Measurements from ENCODE around the gene COPS4. TPM values are rescaled to one million over a fixed set of nuclear protein-coding genes. Genes with fewer than 3 reads are reported as not detected.
A peak's percentile ranks its signal among the peaks of the same experiment; 100 is the strongest.
"Not testable (repeated sequence)": the region's sequence is repeated elsewhere in the genome, so short reads cannot be mapped to it uniquely, and the experiment has no call there.

Gene COPS4
- total RNA-seq, 1 donor from 2014 or later, result 27.6 TPM

GRCh38 chr4:83002329-83002728 lies 32.7 kb upstream of the COPS4 start:
- DNase-seq (ENCODE audit: low read depth), result no peak
- no peak for TF ChIP-seq CTCF (IDR thresholded peaks at IDR 0.05; ENCODE audit: insufficient read depth, low read length, poor library complexity, severe bottlenecking)

GRCh38 chr4:83003044-83003791 lies 31.8 kb upstream of the COPS4 start:
- not testable (repeated sequence) for H3K4me3 ChIP-seq (ENCODE audit: low read depth, low read length); DNase-seq (ENCODE audit: low read depth); H3K27me3 ChIP-seq (ENCODE audit: control insufficient read depth, insufficient read depth, low read length); H3K36me3 ChIP-seq (ENCODE audit: control insufficient read depth, insufficient read depth, low read length)

More at GRCh38 chr4:83002329-83002728, 32.7 kb upstream of the COPS4 start:
- no peak overlapping the region for H3K4me3 ChIP-seq (ENCODE audit: low read depth, low read length)
- H3K36me3 ChIP-seq (ENCODE audit: control insufficient read depth, insufficient read depth, low read length), result peaks cover 1% of the 10 kb centered on the region
- no peaks in the 10 kb centered on the region for H3K27me3 ChIP-seq (ENCODE audit: control insufficient read depth, insufficient read depth, low read length)

- no peak for DNase-seq (ENCODE audit: low read depth)
- no peak for TF ChIP-seq CTCF (IDR thresholded peaks at IDR 0.05; ENCODE audit: insufficient read depth, low read length, poor library complexity, severe bottlenecking)
- Histone ChIP-seq H3K4me3 (ENCODE audit: low read depth, low read length) (peak overlapping the region; percentile 89), H3K36me3 (ENCODE audit: control insufficient read depth, insufficient read depth, low read length) (no peaks in the 10 kb centered on the region), H3K27me3 (ENCODE audit: control insufficient read depth, insufficient read depth, low read length) (no peaks in the 10 kb centered on the region)
Measured at GRCh38 chr4:83009529-83009928, 25.5 kb upstream of the COPS4 start.

- H3K27me3 ChIP-seq (ENCODE audit: control insufficient read depth, insufficient read depth, low read length), result no peaks in the 10 kb centered on the region
- no peak for TF ChIP-seq CTCF (IDR thresholded peaks at IDR 0.05; ENCODE audit: insufficient read depth, low read length, poor library complexity, severe bottlenecking)
- no peaks in the 10 kb centered on the region for H3K36me3 ChIP-seq (ENCODE audit: control insufficient read depth, insufficient read depth, low read length)
- DNase-seq (ENCODE audit: low read depth), result no peak
- peak overlapping the region; percentile 89 for H3K4me3 ChIP-seq (ENCODE audit: low read depth, low read length)
Measured at GRCh38 chr4:83010111-83010521, 24.9 kb upstream of the COPS4 start.

GRCh38 chr4:83010522-83011318 lies 24.3 kb upstream of the COPS4 start, which contains the start of gene LIN54:
Gene LIN54 (minus strand): TSS chr4:83010823. CDS start chr4:82984844, 25,979 bp downstream.
- Histone ChIP-seq H3K36me3 (ENCODE audit: control insufficient read depth, insufficient read depth, low read length) (no peaks in the 10 kb centered on the region), H3K4me3 (ENCODE audit: low read depth, low read length) (peak within 1 kb of the TSS; percentile 89), H3K27me3 (ENCODE audit: control insufficient read depth, insufficient read depth, low read length) (no peaks in the 10 kb centered on the region)
- peak; percentile 19 for DNase-seq (ENCODE audit: low read depth)
- TF ChIP-seq CTCF (IDR thresholded peaks at IDR 0.05; ENCODE audit: insufficient read depth, low read length, poor library complexity, severe bottlenecking), result no peak

- Histone ChIP-seq H3K27me3 (ENCODE audit: control insufficient read depth, insufficient read depth, low read length) (no peaks in the 10 kb centered on the region), H3K4me3 (ENCODE audit: low read depth, low read length) (peak overlapping the region; percentile 89), H3K36me3 (ENCODE audit: control insufficient read depth, insufficient read depth, low read length) (no peaks in the 10 kb centered on the region)
- no peak for DNase-seq (ENCODE audit: low read depth)
- no peak for TF ChIP-seq CTCF (IDR thresholded peaks at IDR 0.05; ENCODE audit: insufficient read depth, low read length, poor library complexity, severe bottlenecking)
Measured at GRCh38 chr4:83011689-83012199, 23.2 kb upstream of the COPS4 start.
